AML-193 (cell line): Measurements from ENCODE around the gene PROK2.

ENCODE experiments used
- DNase-seq, 2 experiments: peaks; one replicate each; lab custom pipeline; 2025; lab: John Stamatoyannopoulos, UW

PROK2 gene

DNA sequence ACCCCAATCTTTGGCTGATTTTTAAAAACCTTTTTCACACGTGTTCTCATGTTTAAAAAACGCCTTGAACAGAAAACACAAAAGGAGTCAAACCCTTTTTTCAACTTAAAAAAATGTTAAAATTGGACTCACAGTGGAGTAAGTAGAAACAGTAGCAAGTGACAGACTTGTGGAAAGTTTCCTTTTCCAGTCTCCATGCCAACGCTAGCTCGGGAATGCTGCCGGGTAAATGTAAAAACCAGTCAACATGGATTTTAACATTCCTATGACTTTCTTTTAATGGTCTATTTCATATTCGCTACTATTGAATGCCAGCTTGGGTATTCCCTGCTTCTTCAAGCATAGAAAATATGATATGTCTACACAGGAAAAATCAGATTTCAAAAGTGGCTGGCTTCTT lies 1.6 kb upstream of the PROK2 start:
- no peak for DNase-seq

DNA sequence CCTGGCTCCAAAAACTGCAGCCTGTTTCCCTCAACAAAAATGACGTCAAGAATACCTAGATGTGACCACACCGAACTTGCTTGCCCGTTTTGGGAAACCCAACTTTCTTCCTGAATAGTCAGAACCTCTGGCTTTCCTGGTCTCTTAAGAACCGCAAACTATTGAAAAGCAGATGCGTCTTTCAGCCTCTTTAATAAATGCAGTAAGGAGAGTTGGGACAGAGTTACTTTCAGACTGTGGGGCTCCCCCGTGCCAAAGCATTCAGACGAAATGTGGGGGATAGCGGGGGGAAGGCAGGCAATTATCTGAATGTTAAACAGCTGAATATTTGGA lies 1.2 kb upstream of the PROK2 start:
- no peak for DNase-seq

DNA sequence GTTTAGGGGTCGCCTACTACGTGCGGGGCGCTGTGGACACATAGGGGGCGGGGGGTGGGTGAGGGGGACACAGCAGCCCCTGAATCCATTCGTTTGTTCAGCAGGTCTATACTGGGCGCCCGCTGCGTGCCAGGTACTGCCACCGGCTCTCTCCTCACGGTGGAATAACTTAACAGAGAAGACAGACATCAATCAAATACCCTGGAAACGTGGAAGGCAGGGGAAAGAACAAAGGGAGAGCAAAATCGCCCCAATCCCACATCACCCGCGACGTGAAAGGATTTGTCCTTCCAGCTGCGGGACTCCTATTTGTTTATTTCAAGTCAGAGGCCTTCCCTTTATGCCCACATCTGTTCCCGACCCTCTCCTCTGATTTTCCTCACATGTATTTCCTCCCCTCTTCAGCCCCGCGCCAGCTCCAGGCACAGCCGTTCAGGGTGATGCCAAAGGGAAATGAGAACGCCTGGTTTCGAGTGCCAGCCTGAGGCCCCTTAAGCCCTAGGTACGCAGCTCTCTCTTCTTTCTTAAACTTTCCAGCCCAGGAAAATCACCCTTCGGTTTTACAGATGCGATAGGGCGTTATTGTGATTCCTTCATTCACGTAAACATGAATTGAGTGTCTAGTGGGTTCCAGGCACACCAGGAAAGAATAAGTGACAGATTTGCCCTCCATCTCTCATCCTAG lies 726 bp upstream of the PROK2 start:
- no peak for DNase-seq

DNA sequence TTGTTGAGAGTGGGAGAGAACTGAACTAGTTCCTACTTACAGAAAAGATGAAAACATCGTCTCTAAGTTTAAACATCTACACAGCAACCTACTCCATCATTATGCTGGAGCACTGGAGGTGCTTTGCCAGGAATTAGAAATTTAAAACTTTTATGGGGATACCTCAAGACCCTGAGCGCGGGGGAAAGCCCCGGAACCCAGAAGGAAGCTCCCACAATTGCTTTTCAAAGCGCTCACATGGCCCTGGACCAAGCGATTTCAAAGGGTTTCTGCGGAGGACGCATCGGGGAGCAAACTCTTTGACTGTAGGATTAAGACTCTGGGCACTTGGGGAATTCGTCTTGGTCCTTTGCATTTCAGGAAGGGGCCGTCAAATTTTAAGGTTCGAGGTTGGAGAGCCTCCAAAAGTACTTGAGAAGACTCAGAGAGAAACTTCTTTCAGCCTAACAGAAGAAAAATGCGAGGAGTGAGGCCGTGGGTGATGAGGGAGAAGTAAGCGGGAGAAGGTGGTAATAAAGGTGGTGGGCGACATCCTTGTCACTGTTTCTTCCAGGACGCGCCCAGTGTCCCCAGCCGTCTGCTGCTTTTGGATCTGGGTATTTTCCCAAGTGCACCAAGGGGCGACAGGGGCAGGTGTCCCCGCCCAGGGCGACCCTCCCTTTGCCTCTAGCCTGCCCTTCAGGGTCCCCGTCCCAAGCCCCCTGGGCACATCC lies 591 bp downstream of the PROK2 start:
- DNase-seq, result no peak

DNA sequence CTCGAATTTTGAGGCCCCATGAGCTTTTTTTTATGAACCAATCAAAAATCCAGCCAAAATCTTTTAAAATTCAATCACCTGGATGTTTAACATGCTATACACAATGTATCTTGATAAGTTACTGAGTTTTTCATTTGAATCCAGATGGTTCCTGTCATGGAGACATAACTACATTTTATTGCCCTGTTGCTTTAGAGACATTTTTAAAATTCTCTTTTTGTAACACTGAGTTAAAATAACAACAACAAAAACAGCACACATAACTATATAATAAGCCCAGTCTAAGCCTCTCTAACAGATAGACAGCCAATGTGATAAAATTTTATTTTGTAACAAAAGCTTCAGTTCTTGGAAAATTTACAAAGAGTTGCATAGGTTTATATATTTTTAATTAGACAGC lies 1.8 kb downstream of the PROK2 start:
- no peak for DNase-seq

DNA sequence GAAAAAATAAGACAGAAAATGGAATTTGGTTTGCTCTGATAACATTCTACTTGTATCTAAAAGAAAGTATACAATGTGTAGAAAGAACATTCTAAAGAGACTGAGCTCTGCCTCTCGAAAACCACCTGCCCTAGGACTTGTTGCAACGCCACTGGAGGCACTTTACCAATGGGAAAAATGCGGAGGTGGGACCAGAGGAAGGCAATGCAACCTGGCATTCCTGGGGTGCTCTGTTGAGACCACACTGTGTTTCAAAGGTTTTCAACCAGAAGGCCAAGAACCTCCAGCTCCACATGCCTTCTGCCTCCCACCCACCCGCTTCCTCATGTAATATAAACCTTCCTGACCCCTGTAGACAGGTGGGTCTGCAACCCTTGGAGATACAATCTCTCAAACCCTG lies 4.5 kb downstream of the PROK2 start:
- no peak for DNase-seq

DNA sequence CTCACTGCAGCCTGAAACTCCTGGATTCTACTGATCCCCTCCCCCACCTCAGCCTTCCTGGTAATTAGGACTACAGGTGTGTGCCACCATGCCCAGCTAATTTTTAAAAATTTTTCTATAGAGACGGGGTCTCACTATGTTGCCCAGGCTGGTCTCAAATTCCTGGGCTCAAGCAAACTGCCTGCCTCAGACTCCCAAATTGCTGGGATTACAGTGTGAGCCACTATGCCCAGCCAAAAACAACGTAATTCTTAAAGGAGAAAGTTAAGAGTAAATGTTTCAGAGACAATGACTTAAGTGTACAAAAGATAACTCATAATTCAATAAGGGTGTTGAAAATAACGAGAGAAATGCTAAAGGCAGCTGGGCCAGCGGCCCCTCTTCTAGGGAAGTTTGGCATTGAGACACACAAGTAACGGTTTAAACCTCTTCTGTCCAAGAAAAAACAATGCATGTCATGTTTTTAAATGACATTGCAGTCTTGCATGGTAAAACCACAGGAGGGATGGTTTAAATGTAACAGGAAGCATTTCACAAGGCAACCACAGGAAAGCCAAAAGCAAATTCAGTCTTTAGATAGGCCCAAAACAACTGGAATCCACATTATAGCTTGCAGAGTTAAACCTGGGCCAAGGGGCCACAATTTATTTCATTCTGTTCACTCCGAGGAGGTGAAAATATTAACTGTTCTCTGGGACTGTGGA lies 5.1 kb downstream of the PROK2 start:
- DNase-seq, result peak; percentile 100

DNA sequence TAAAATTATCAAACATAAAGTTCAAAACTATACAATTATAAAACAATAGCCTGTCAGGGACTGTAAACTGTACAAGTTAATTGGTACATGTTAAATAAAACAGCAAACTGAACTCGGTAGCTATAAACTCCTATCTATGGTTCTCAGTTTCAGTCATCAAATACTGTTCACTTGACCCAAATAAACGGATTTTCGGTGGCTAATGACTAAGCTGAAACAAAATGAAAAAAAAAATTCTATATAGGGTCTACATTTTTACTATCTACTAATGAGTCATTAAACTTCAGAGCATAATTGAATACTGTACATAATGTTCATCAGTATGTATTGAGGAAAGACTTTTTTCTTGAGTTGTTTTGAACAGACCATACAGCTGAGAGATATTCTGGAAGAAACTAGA lies 6.6 kb downstream of the PROK2 start:
- no peak for DNase-seq

DNA sequence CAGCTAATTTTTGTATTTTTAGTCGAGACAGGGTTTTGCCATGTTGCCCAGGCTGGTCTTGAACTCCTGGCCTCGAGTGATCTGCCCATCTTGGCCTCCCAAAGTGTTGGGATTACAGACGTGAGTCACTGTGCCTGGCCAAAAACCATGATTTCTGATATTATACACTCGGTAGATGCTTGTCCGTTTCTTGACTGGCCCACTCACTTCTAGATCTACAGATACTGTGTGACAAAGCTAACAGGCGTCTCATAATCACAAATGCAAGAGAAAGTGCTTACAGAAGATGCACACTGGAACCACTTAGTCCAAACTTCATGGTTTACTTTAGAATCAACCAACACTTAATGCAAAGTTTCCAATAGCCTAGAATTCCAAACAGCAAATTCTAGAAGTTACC lies 8.4 kb downstream of the PROK2 start:
- no peak for DNase-seq

DNA sequence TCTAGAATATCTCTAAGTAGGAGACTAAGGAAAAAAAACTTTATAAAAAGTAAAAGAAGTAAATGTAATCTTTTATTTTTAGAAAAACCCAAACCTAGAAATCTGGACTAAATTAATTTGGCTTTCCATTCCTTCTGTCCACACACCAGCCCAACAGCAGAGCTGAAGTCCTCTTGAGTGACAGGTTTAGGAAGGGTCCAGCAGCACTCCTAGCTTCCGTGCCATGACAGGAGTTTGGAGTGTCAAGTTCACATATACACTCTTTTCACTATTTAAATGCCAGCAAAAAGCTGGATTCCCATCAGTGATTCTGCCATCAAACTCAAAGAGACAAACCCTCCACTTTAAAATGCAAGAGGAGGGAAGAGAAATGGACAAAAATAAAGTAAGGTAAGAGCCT lies 13.1 kb downstream of the PROK2 start:
- DNase-seq, result no peak

DNA sequence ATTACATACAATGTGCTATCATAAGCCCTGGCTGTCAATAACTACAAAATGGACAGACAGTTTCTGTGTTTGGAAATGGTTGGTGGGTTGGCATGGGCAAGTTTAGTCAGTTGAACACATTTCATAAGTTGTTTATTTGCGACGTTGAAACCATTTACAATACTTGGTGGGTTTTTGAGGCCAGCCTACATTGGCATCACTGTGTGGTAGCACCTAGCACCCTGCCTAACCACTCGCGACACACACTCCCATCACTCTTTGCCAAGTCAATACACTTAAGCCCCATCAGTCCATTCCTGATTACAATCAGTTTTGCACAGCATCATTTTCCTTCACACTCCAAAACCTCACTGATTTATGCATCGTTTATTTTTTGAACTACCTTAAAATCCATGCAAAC lies 13.8 kb downstream of the PROK2 start:
- DNase-seq, result no peak

DNA sequence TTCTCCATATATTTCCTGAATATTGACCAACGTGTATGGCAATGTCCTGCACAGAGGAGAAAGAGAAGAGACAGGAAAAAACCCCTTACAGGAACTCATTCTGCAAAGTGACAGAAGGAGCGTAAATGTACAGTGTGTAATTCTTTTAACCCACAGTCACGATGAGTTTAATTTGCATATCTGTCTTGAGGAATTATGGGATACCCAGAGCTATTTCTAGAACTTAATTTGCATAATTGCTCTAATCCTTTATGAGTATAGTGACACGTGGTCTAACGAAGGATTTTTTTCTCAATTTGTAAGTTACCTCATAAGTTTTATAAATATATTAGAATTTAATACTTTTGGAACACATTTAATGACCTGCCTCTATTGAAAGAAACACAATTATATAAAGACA lies 21.5 kb downstream of the PROK2 start:
- DNase-seq, result no peak

DNA sequence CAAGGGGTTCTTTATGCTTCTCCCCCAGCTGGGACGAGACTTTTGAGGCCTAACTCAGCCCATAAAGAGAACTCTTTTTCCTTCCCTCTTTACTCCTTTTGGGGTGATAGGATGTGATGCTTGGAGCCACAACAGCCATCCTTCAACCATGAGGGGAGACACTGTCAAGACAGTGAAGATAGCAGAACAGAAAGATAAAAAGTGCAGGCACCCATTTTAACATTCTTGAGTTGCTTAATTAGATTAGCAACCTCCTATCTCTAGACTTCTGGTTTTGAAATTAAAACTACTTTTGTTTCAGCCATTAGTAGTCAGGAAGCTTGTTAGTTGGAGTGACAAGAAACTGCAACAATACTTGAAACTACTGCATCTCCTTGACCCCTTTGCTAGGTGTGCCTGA lies 24.8 kb downstream of the PROK2 start:
- no peak for DNase-seq

DNA sequence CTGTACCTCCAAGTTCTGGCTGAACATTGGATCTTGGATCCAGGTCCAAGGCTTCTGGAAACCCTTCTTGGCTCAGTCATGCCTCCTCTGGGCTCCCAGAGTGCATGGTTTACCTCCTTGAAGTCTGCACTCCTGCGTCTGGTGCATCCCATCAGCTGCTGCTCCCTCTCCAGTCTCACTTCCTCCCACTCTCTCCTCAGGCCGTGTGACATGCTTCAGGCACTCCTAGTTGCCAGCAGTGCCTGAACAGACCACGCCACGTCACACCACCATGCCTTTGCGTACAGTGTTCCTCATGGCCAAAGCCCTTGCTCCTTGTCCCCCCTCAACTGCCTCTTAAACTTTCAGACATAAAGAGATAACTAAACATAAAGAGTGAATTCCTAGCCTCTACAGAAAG lies 25.5 kb downstream of the PROK2 start:
- DNase-seq, result no peak

DNA sequence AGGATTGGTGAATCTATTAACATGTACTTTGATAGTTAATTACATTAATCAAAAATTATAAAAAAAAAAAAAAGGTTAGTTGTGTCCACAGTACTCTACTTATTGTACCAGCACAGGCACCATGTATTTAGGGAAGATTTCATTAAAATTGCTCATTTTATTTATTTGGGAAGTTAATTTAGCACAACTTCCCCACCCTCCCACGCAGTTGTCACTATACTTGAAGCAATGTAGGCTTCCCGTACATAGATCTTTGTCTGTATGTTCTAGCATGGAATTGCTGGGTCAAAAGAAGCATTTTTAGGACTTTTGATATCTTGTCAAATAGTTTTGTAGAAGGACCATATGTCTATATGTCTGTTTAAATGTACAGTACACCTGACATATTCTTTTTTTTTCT lies 26.9 kb downstream of the PROK2 start:
- no peak for DNase-seq

DNA sequence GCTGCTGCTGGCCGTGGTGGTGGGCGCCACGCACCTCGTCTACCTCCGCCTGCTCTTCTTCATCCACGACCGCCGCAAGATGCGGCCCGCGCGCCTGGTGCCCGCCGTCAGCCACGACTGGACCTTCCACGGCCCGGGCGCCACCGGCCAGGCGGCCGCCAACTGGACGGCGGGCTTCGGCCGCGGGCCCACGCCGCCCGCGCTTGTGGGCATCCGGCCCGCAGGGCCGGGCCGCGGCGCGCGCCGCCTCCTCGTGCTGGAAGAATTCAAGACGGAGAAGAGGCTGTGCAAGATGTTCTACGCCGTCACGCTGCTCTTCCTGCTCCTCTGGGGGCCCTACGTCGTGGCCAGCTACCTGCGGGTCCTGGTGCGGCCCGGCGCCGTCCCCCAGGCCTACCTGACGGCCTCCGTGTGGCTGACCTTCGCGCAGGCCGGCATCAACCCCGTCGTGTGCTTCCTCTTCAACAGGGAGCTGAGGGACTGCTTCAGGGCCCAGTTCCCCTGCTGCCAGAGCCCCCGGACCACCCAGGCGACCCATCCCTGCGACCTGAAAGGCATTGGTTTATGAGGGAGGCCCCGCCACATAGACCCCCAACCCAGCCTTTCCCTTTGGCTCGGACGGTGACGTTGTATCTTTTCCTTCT lies 30.2 kb downstream of the PROK2 start:
- DNase-seq, result no peak

DNA sequence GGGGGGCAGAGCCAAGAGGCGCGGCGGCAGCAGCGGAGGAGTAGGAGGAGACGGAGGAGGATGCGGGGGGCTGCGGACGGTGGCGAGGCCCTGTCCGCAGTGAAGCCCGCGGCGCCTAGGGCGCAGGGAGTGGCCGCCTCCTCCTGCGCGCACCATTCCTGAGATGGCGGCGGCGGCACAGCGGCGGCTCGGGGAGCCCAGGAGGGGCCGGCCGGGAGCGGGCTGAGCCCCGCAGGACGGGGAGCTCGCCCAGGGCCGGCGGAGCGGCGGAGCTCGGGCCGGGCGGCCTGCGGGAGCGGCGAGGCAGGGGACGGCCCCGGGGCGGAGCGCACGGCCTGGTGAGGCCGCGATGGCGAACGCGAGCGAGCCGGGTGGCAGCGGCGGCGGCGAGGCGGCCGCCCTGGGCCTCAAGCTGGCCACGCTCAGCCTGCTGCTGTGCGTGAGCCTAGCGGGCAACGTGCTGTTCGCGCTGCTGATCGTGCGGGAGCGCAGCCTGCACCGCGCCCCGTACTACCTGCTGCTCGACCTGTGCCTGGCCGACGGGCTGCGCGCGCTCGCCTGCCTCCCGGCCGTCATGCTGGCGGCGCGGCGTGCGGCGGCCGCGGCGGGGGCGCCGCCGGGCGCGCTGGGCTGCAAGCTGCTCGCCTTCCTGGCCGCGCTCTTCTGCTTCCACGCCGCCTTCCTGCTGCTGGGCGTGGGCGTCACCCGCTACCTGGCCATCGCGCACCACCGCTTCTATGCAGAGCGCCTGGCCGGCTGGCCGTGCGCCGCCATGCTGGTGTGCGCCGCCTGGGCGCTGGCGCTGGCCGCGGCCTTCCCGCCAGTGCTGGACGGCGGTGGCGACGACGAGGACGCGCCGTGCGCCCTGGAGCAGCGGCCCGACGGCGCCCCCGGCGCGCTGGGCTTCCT lies 31.0 kb downstream of the PROK2 start, which contains the start of gene GPR27:
GPR27 (plus strand) TSS at position 155 of the 909 bp plus-strand sequence; CDS start at position 350, 195 bp downstream.
- DNase-seq, result no peak

DNA sequence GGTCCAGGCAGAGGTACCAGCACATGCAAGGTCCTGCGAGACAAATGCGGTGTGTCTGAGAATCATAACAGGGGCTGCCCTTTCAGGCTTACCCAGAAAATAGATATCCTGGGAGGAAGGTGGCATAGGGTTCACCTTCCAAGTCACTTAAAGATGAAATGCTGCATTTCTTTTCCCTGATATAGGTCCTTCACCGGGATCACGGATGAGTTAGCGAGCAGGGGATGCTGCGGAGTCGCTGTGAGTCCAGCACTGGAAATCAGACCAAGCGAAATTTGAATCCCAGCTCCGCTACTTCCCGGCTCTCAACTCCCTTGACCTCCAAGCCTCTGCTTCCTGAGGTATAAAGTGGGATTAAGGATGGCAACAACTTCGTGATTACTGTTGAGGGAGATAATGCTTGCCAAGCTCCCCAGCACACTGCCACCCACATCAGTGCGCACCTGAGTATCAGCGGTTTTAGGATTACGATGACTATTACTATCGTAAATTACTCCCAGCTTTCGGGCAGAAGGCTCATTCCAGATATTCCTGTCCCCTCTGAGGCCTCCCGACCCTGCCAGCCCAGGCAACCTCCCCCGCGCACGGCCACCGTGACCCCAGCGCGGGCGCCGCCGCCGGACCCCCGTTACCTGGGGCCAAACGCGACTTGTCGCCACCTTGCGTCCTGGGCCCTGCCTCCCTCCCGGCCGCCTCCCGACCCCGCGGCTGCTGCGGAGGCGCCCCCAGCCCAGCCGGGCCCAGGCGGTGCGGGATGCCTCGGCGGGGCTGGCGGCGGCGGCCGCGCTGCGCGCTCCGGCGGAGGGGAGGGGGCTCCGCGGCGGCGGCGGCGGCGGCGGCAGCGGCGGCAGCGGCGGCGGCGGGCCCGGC lies 31.9 kb downstream of the PROK2 start:
- DNase-seq, result no peak

DNA sequence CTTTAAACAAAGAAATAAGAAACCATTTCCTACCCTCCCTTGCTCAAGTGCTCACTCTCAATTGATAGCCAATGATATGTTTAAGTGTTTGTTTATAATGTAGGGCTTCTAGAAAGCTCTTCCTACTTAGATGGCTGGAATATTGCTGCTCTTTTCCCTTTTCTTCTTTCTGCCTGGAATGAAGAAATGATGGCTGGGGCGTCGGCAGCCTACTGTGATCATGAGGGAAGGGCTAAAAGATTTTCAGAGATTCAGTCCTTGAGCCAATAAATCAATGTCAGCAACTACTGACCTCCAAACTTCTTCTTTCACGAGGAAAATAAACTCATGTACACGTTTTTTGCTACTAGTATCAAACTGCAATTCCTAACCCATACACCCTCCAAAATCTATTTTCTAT lies 33.3 kb downstream of the PROK2 start:
- no peak for DNase-seq

DNA sequence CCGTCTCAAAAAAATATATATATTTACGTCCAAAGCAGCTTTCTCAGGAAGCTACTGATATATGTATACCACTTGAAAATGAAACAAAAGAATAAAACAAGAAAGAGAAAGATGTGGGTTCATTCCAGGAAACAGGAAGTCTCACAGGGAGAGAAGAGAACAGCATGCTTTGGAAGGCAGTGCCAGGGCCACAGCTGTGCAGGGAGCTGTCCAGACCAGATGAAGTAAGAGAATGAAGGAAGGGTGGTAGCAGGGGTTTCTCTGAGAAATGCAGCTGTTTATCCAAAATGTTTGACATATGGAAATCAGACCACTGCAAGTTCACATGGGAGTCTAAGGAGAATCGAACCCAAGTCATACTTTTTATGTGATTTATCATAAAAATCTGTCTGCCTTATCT lies 40.2 kb downstream of the PROK2 start:
- peak in 1 of 2 experiments; percentile 19 for DNase-seq

DNA sequence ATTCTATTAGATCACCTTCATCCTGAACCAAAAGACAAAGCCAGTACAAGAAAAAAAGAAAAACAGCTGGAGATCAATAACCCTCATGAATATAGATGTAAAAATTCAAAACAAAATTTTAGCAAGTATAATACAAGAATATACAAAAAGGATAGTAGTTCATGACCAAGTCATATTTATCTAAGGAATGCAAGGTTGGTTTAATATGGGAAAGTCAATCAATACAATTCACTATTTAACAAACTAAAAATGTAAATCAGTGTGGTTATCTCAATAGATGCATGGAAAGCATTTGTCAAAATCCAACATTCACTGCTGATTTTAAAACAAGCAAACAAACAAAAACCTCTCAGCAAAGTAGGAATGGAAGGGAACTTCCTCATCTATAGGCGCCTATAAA lies 42.3 kb downstream of the PROK2 start:
- no peak for DNase-seq
